GM18858 (cell line): Measurements from ENCODE around the gene APIP.

Experiments
- ATAC-seq: cut with Tn5 transposase; IDR thresholded peaks from one replicate; pipeline ENCODE4 v1.9.1; 2021; ENCODE audit not compliant: unreplicated experiment

The APIP gene

DNA sequence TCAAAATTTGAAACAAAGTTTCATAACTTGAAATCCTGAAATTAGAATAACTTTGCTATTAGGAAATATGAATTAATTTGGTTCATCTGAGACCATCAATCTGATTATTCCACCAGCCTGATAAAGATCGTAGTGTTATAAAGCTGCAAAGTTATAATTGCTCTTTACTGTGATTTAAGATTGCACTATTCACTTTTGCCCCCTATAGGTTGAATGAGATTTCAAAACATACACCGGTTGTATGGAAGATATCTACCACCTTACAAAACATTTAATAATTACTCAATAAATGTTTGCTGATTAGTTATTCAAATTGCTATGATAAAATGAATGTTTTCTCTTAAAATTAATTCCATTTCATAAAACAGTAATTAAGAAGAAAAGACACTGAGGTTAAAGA, 26.1 kb downstream of the APIP start:
- ATAC-seq: no peak

DNA sequence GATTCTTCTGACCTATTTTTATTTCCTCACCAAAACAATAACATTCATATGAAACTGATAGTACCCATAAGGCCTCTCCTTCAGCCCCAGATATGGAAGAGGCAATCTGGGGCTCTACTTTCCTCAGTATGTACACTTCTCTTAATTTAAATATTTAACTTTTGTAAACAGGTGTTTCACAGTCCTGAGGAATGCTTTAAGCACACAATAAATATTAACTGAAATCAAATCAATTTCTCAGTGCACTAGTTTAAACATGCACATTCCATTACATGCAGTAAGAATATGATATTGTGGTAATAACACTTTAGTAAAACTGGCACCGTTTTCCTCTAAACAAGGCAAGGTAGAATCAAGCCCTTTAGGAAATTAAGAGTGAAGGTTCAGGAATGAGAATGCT, 28.9 kb downstream of the APIP start:
- ATAC-seq: no peak

- ATAC-seq: no peak
These were observed 29.6 kb downstream of the APIP start for GRCh38 chr11:34886609-34887008.

GRCh38 chr11:34881900-34882299, 34.3 kb downstream of the APIP start:
- no peak for ATAC-seq

GRCh38 chr11:34877375-34877975, 38.7 kb downstream of the APIP start:
- no peak for ATAC-seq

- no peak for ATAC-seq
These were observed 42.0 kb downstream of the APIP start for GRCh38 chr11:34874202-34874601.

DNA sequence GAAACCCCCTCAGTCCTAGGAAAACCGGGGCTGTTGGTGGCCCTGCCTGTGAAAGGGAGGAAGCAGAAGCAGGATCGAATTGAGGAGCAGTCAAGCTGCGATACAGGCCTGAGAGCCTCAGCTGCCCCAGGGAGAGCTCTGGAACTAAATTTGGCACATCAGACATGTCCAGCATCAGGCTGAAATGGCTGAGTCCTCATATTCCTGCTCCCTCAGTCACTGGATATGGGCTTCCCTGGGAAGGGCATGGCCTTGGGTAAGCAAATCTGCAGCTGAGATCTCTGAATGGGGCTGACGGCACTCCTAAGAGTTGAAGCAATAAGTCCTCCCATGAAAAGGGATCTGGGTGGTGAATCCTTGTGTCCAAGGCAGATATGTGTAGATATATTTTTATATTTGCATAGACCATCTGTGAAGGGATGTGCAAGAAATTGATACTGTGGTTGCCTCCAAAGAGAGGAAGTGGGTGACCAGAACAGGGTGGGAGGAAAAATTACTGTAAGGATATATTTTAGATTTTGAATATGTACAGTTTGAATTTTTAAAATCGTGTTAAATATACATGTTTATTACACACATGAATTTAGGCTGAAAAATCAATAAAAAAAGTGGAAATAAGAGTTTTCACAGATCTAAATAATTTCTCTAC, 45.5 kb downstream of the APIP start:
- ATAC-seq: no peak

DNA sequence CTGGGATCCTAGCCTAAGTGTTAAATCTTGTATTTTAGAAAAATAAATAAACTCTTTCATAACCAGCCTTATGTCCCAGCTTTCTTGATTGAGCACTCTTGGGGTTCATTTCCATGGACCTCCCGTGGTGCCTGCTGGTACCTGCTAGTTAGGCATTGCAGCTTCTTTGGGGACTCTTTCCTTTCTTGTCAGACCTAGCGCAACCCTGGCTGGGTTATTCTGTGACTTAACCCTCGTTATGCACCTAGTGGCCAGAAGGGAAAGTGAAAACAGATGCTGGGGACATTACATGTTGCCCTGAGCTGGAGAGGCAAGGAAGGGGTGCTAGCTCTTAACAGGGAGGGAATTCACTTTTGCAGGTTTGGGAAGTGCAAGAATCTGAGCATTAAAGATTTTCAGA, 46.8 kb downstream of the APIP start:
- ATAC-seq: no peak

DNA sequence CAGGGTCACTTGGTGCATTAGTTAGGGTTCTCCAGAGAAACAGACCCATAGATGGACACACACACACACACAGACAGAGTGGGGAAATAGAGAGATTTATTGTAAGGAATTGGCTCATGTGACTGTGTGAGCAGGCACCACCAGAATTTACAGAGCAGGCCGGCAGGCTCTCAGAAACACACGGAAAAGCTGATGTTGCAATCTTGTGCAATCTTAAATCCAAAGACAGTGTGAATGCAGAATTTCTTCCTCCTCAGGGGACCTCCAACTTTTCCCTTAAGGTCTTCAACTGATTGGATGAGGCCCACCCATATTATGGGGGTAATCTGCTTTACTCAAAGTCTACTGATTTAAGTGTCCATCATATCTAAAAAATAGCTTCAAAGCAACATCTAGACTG, 49.8 kb downstream of the APIP start:
- ATAC-seq: no peak

DNA sequence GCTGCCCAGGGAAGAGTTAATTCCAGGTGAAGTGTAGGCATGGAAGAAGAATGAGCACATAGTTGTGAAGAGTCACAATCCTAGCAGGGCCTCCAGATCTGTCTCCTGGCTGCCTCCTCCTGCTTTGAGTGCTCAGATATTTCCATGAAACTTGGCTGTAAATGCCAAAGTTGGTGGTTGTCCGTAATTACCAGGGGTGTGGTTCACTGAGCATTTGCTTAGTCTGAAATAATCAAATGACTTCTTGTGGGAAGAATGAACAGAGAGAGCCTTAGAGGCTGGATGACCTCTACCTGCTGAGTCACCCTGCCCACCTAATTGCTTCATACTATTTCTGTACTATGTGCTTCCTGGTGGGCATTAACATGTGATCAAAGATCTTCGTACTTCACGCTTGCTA, 50.9 kb downstream of the APIP start:
- ATAC-seq: no peak

- ATAC-seq: no peak
These were observed 51.8 kb downstream of the APIP start for GRCh38 chr11:34864424-34864823.

GRCh38 chr11:34863048-34863447, 53.1 kb downstream of the APIP start:
- no peak for ATAC-seq

- no peak for ATAC-seq
These were observed 55.7 kb downstream of the APIP start for GRCh38 chr11:34860518-34860917.

- no peak for ATAC-seq
These were observed 56.1 kb downstream of the APIP start for GRCh38 chr11:34860034-34860433.

- ATAC-seq: no peak
These were observed 56.7 kb downstream of the APIP start for GRCh38 chr11:34859496-34859895.

GRCh38 chr11:34857463-34857862, 58.7 kb downstream of the APIP start:
- no peak for ATAC-seq

GRCh38 chr11:34856251-34856650, 59.9 kb downstream of the APIP start:
- ATAC-seq: no peak

GRCh38 chr11:34855754-34856095, 60.5 kb downstream of the APIP start:
- no peak for ATAC-seq

DNA sequence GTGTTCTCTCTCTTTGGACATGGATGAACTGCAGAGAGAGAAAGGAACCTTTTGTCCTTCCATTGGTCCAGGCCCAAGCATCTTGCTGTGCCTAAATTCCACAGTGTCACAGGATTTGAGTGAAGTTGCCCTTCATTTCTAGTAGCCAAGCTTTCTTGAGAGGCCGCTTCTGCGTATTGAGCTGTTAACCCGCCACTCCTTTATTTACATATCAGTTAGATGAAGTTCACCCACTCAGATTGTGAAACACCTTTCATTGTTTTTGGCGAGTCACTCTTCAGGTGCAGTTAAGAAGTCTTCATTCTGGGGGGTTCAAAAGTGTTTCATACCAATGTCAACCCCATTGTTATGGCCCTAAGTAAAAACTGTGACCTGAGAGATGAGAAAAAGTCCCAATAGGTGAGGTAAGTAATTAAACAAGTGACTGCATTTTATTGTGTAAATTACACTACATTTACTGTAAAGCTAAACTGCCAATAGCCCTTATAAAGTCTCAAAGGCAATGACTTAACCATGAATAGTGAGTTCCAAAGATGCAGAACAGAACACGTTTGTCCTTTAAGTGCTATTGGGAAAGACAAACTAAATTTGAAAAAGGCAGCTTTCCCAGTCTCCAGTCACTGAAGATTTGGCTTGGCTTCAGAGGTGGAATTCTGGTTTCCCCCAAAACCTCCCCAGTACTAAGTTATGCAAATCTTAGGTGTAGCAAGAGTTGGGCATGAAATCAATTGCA, 61.0 kb downstream of the APIP start:
- no peak for ATAC-seq

DNA sequence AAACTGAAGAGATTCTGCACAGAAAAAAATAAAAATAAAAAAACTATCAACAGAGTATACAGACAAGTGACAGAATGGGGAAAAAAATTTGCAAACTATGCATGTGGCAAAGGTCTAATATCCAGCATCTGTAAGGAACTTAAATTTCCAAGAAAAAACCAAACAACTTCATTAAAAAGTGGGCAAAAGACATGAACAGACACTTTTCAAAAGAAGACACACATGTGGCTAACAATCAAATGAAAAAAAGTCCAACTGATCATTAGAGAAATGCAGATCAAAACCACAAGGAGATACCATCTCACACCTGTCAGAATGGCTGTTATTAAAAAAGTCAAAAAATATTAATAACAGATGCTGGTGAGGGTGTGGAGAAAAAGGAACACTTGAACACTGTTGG, 64.3 kb downstream of the APIP start:
- ATAC-seq: no peak

- ATAC-seq: no peak
These were observed 65.8 kb downstream of the APIP start for GRCh38 chr11:34850334-34850733.

DNA sequence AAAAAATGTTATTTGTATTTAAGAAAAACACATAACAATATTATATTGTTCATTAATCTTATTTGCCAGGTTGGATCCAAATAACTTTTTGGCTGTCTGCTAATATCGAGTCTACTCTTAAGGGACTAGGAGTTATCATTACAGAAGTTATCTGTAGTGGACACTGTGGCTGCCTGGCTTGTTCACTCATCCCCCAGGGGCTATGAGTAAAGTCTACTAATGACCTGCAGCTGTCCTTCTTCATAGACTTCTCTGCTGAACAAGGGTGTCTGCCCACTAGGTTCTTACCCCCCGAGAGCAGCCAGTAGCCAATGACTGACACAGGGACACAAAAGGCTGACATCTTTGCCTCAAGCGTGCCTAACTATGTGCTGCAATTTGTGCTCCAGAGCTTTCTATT, 69.7 kb downstream of the APIP start:
- ATAC-seq: no peak
